GM12878 (cell line): ENCODE data around the gene HOPX. TPM values are rescaled to one million over a fixed set of nuclear protein-coding genes. Genes with fewer than 3 reads are reported as not detected.

Experiments used
- ATAC-seq: fragments of 200-7000 bp; cut with Tn5 transposase; 3 replicates; pipeline ENCODE4 v1.9.1; 2020; ENCODE audit warnings: mild to moderate bottlenecking, moderate library complexity
- BruUV-seq: library from RNA; stranded (reverse); fragments of 400-500 nt; replicated peaks from 2 replicates; lab custom pipeline; 2021; lab: Mats Ljungman, UMichigan
- CTCF ChIA-PET: fragments of 300-600 bp; sonication (Branson Sonifier 250); formaldehyde crosslinking; extraction: SDS; loops from one replicate; lab custom pipeline; 2021; ENCODE audit warnings: inconsistent platforms; lab: Yijun Ruan, JAX
- POLR2A ChIA-PET: fragments of 350-600 bp; formaldehyde crosslinking; extraction: SDS; loops from one replicate; lab custom pipeline; 2021; ENCODE audit warnings: inconsistent platforms; lab: Charles Lee
- RAD21 ChIA-PET: fragments of 300-600 bp; sonication (Branson Sonifier 250); formaldehyde crosslinking; loops from one replicate; lab custom pipeline; 2023; ENCODE audit warnings: antibody characterized with exemption; ENCODE audit not compliant: unreplicated experiment; lab: Charles Lee
- SMC1A ChIA-PET: fragments of 300-600 bp; sonication (Branson Sonifier 250); formaldehyde crosslinking; loops from one replicate; lab custom pipeline; 2023; ENCODE audit not compliant: unreplicated experiment, uncharacterized antibody; lab: Charles Lee
- DNase-seq: peaks from one replicate; pipeline ENCODE4 v3.0.0-alpha.2; 2011; ENCODE audit warnings: low read depth, low spot score
- FAIRE-seq: peaks from 3 replicates; lab custom pipeline; 2011; peaks lifted over from hg19 to GRCh38; lab: Jason Lieb, UNC
- H2AFZ ChIP-seq: 2 replicates; pipeline ENCODE4 v1.6.0; 2011; ENCODE audit warnings: low read depth, low read length, control low read depth; ENCODE audit not compliant: control insufficient read depth
- H3K27ac ChIP-seq: 2 replicates; pipeline ENCODE4 v1.5.1; 2011; ENCODE audit warnings: control low read depth; ENCODE audit not compliant: control insufficient read depth, insufficient read depth
- H3K27me3 ChIP-seq, 2 experiments: replicated peaks in 1 of 2; 2 replicates each; pipeline versions ENCODE4 v1.6.0 to v1.6.1; 2011; ENCODE audit warnings: low read length in 1 of 2; ENCODE audit not compliant: control insufficient read depth in 2 of 2, insufficient read depth in 2 of 2
- H3K36me3 ChIP-seq, 2 experiments: 2 replicates each; pipeline ENCODE4 v1.5.1; 2011; ENCODE audit warnings: low read length in 1 of 2; ENCODE audit not compliant: control insufficient read depth in 2 of 2, insufficient read depth in 2 of 2
- H3K4me1 ChIP-seq: 2 replicates; pipeline ENCODE4 v1.6.1; 2011; ENCODE audit warnings: mild to moderate bottlenecking, low read length, moderate library complexity, mixed read lengths; ENCODE audit not compliant: control insufficient read depth, insufficient read depth
- H3K4me2 ChIP-seq: 2 replicates; pipeline ENCODE4 v1.6.0; 2011; ENCODE audit warnings: control low read depth; ENCODE audit not compliant: control insufficient read depth, insufficient read depth
- H3K4me3 ChIP-seq: fragments of 200-600 bp; sonication (generic); 2 replicates; pipeline ENCODE4 v1.5.1; 2016
- H3K79me2 ChIP-seq: 2 replicates; pipeline ENCODE4 v1.6.0; 2011; ENCODE audit warnings: low read length; ENCODE audit not compliant: control insufficient read depth, insufficient read depth
- H3K9ac ChIP-seq: 2 replicates; pipeline ENCODE4 v1.8.0; 2011; ENCODE audit warnings: low read length, control low read depth, mixed read lengths; ENCODE audit not compliant: control insufficient read depth, insufficient read depth
- H3K9me3 ChIP-seq: replicated peaks from 3 replicates; pipeline ENCODE4 v1.5.1; 2011; ENCODE audit warnings: mild to moderate bottlenecking, low read length; ENCODE audit not compliant: control insufficient read depth, insufficient read depth
- H4K20me1 ChIP-seq: 2 replicates; pipeline ENCODE4 v1.6.0; 2011; ENCODE audit not compliant: control insufficient read depth, insufficient read depth
- CHD2 ChIP-seq: IDR thresholded peaks from 2 replicates; pipeline ENCODE4 v1.6.1; 2011; ENCODE audit warnings: low read depth, low read length, improper control_type of control experiment, borderline replicate concordance
- ESRRA ChIP-seq: IDR thresholded peaks from 2 replicates; pipeline ENCODE4 v1.6.1; 2012; ENCODE audit warnings: mild to moderate bottlenecking, low read length, improper control_type of control experiment
- GATAD2B ChIP-seq: fragments of 450-650 bp; conservative IDR thresholded peaks from 2 replicates; pipeline ENCODE4 v1.6.1; 2017; ENCODE audit warnings: low read depth, mild to moderate bottlenecking, moderate library complexity
- HDAC2 ChIP-seq: fragments of 200-600 bp; sonication (generic); IDR thresholded peaks from 2 replicates; pipeline ENCODE4 v1.6.1; 2017
- JUND ChIP-seq: IDR thresholded peaks from 2 replicates; pipeline ENCODE4 v1.6.1; 2012; ENCODE audit warnings: low read depth, mild to moderate bottlenecking, low read length, improper control_type of control experiment, moderate library complexity
- MEF2A ChIP-seq: IDR thresholded peaks from 2 replicates; pipeline ENCODE4 v1.6.1; 2011; ENCODE audit warnings: low read depth, mild to moderate bottlenecking, low read length, moderate library complexity; ENCODE audit not compliant: insufficient read depth
- MYC ChIP-seq: IDR thresholded peaks from 2 replicates; pipeline ENCODE4 v1.6.1; 2011; ENCODE audit warnings: mild to moderate bottlenecking, low read length, moderate library complexity, inconsistent platforms; ENCODE audit not compliant: insufficient read depth, insufficient replicate concordance, insufficient read length, severe bottlenecking
- NFXL1 ChIP-seq: fragments of 450-650 bp; IDR thresholded peaks from 2 replicates; pipeline ENCODE4 v1.6.1; 2017; ENCODE audit warnings: antibody characterized with exemption, mild to moderate bottlenecking, borderline replicate concordance
- NFYB ChIP-seq: IDR thresholded peaks from 2 replicates; pipeline ENCODE4 v1.6.1; 2011; ENCODE audit warnings: low read depth, mild to moderate bottlenecking, low read length, improper control_type of control experiment, moderate library complexity; ENCODE audit not compliant: insufficient read depth
- PML ChIP-seq: IDR thresholded peaks from 2 replicates; pipeline ENCODE4 v1.6.1; 2012; ENCODE audit warnings: low read length, inconsistent platforms
- POLR2AphosphoS2 ChIP-seq: IDR thresholded peaks from 2 replicates; pipeline ENCODE4 v1.6.1; 2011; ENCODE audit warnings: low read depth, mild to moderate bottlenecking, low read length, improper control_type of control experiment, moderate library complexity
- RAD51 ChIP-seq: fragments of 450-650 bp; IDR thresholded peaks from 2 replicates; pipeline ENCODE4 v1.6.1; 2016; ENCODE audit warnings: moderate library complexity, mild to moderate bottlenecking, inconsistent platforms
- RUNX3 ChIP-seq: IDR thresholded peaks from 2 replicates; pipeline ENCODE4 v1.6.1; 2012; ENCODE audit warnings: low read length, inconsistent platforms
- SIN3A ChIP-seq: IDR thresholded peaks from 2 replicates; pipeline ENCODE4 v1.6.1; 2012; ENCODE audit warnings: low read depth, low read length, improper control_type of control experiment
- SIX5 ChIP-seq: IDR thresholded peaks from 2 replicates; pipeline ENCODE4 v1.6.1; 2011; ENCODE audit warnings: mild to moderate bottlenecking, low read depth, low read length, moderate library complexity; ENCODE audit not compliant: severe bottlenecking
- SMAD1 ChIP-seq: fragments of 450-650 bp; IDR thresholded peaks from 2 replicates; pipeline ENCODE4 v1.6.1; 2018; ENCODE audit warnings: mild to moderate bottlenecking, low read depth; ENCODE audit not compliant: partially characterized antibody
- WRNIP1 ChIP-seq: IDR thresholded peaks from 2 replicates; pipeline ENCODE4 v1.6.1; 2011; ENCODE audit warnings: low read depth, low read length, improper control_type of control experiment, borderline replicate concordance
- WGBS: methylation state at CpG from one replicate; pipeline ENCODE4 v1.1.6; 2016; ENCODE audit warnings: low lambda C conversion rate; ENCODE audit not compliant: insufficient replicate concordance, insufficient coverage; ENCODE audit errors: missing lambda C conversion rate; 5-methylcytosine and 5-hydroxymethylcytosine counted together
- in situ Hi-C: fragments of 300-500 bp; cut with MboI; formaldehyde crosslinking; loops from 9 replicates; pipeline ENCODE4 v1.14.3; 2018; ENCODE audit warnings: mixed read lengths
- intact Hi-C: fragments of 100-400 bp; cut with micrococcal nuclease; formaldehyde crosslinking; loops from one replicate; pipeline ENCODE4 v1.14.2; 2022; ENCODE audit not compliant: unreplicated experiment
- polyA plus RNA-seq, 11 experiments: library from polyadenylated mRNA; depleted of rRNA in 4 of 11; unstranded in 6 of 11; stranded (reverse) in 5 of 11; fragments of >200 nt; fragmentation: Nextera tagmentation in 4 of 11; fragmentation: Illumina TruSeq in 1 of 11; extraction: Ambion mirVana in 4 of 11; extraction: Trizol in 1 of 11; gene quantifications; 1 replicate in 1 of 11; 2 replicates in 10 of 11; pipeline versions ENCODE4 v1.2.1 to v1.2.3, GENCODE V29; 2011 to 2016; ENCODE audit warnings: inconsistent platforms in 2 of 11, missing spikeins in 2 of 11, low read depth in 1 of 11
- total RNA-seq, 4 experiments: library from RNA; depleted of rRNA in 3 of 4; stranded (reverse); fragments of >200 nt in 3 of 4; fragmentation: Illumina TruSeq in 1 of 4; extraction: Trizol in 1 of 4; gene quantifications; 2 replicates each; pipeline versions ENCODE4 v1.2.1 to v1.2.3, GENCODE V29; 2013 to 2021
- TF ChIP-seq, protein P1 (sequence below): fragments of 450-650 bp; IDR thresholded peaks from 2 replicates; pipeline ENCODE4 v1.6.1; 2018; ENCODE audit warnings: mild to moderate bottlenecking, low read depth, moderate library complexity; ENCODE audit not compliant: partially characterized antibody
- TF ChIP-seq, protein P2 (sequence below): fragments of 450-650 bp; formaldehyde crosslinking; IDR thresholded peaks from 2 replicates; pipeline ENCODE4 v1.5.0; 2022; ENCODE audit warnings: mild to moderate bottlenecking, missing genetic modification characterization

HOPX gene
- total and polyA plus RNA-seq, 10 of the 15 experiments (the other 5 are each of a cell fraction or from before 2014, with no cell fraction given), result 0.11 to 0.40 (median 0.23) TPM; not detected in 4

DNA sequence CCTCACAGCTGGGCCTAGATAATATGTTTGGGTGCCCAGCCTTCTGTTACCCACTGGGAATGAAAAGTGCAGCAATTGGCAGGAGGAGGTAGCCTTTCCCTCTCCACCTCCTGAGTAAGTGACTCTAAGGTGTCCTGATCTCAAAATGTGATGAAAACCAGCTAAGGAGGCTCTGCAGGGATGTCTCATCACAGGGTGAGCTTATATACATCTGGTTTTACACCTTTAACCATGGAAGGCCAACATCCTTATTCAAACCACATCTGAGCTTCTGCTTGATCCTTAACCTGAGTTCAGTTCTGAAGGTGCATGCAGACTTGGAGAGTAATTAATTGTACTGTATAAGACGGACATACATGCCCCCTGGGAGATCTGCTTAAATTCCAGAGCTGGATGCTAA, 53.7 kb downstream of the HOPX start:
- FAIRE-seq, result no peak
- SMC1A ChIA-PET, result interaction anchor here (1.2 to 1.9 kb wide), 2 partner anchors 173 to 209 kb away, joined by 7 read pairs; no protein-coding TSS in a partner anchor
- Histone ChIP-seq H3K27ac (no peak overlapping the region), H2AFZ (no peak overlapping the region), H3K9me3 (peaks cover 1% of the 10 kb centered on the region; the same call in 1 of the 3 replicates), H3K36me3 (no peaks in the 10 kb centered on the region), H3K4me3 (no peak overlapping the region), H3K9ac (no peak overlapping the region), H3K4me1 (no peaks in the 10 kb centered on the region), H3K27me3 (no peaks in the 10 kb centered on the region; a peak in 1 of 4 replicates), H4K20me1 (no peaks in the 10 kb centered on the region), H3K4me2 (no peak overlapping the region), H3K79me2 (no peaks in the 10 kb centered on the region)
- POLR2A ChIA-PET, result interaction anchor here (0.5 to 0.6 kb wide), 2 partner anchors 13 to 18 kb away, joined by 3 to 8 read pairs; no protein-coding TSS in a partner anchor
- in situ Hi-C loops, result no loop called here
- RAD21 ChIA-PET, result interaction anchor here (1.2 to 1.4 kb wide), 2 partner anchors 173 to 209 kb away, joined by 3 to 5 read pairs; no protein-coding TSS in a partner anchor
- no peak for DNase-seq
- CTCF ChIA-PET, result interaction anchor here (0.6 to 2.0 kb wide), 3 partner anchors 172 to 209 kb away, joined by 3 to 11 read pairs (median 8); no protein-coding TSS in a partner anchor
- no TSS peak for BruUV-seq
- no peak for ATAC-seq
- intact Hi-C loops, result no loop called here
- TF ChIP-seq, protein P1, sequence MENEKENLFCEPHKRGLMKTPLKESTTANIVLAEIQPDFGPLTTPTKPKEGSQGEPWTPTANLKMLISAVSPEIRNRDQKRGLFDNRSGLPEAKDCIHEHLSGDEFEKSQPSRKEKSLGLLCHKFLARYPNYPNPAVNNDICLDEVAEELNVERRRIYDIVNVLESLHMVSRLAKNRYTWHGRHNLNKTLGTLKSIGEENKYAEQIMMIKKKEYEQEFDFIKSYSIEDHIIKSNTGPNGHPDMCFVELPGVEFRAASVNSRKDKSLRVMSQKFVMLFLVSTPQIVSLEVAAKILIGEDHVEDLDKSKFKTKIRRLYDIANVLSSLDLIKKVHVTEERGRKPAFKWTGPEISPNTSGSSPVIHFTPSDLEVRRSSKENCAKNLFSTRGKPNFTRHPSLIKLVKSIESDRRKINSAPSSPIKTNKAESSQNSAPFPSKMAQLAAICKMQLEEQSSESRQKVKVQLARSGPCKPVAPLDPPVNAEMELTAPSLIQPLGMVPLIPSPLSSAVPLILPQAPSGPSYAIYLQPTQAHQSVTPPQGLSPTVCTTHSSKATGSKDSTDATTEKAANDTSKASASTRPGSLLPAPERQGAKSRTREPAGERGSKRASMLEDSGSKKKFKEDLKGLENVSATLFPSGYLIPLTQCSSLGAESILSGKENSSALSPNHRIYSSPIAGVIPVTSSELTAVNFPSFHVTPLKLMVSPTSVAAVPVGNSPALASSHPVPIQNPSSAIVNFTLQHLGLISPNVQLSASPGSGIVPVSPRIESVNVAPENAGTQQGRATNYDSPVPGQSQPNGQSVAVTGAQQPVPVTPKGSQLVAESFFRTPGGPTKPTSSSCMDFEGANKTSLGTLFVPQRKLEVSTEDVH, result no peak
- TF ChIP-seq NFYB, result no peak
- TF ChIP-seq PML, result no peak
- no peak for TF ChIP-seq WRNIP1
- no peak for TF ChIP-seq MYC
- TF ChIP-seq RUNX3, result no peak
- no peak for TF ChIP-seq ESRRA
- TF ChIP-seq GATAD2B, result no peak
- no peak for TF ChIP-seq HDAC2
- no peak for TF ChIP-seq SIN3A
- no peak for TF ChIP-seq NFXL1
- TF ChIP-seq JUND, result no peak
- no peak for TF ChIP-seq RAD51
- TF ChIP-seq CHD2, result no peak
- TF ChIP-seq SMAD1, result no peak
- TF ChIP-seq, protein P2, sequence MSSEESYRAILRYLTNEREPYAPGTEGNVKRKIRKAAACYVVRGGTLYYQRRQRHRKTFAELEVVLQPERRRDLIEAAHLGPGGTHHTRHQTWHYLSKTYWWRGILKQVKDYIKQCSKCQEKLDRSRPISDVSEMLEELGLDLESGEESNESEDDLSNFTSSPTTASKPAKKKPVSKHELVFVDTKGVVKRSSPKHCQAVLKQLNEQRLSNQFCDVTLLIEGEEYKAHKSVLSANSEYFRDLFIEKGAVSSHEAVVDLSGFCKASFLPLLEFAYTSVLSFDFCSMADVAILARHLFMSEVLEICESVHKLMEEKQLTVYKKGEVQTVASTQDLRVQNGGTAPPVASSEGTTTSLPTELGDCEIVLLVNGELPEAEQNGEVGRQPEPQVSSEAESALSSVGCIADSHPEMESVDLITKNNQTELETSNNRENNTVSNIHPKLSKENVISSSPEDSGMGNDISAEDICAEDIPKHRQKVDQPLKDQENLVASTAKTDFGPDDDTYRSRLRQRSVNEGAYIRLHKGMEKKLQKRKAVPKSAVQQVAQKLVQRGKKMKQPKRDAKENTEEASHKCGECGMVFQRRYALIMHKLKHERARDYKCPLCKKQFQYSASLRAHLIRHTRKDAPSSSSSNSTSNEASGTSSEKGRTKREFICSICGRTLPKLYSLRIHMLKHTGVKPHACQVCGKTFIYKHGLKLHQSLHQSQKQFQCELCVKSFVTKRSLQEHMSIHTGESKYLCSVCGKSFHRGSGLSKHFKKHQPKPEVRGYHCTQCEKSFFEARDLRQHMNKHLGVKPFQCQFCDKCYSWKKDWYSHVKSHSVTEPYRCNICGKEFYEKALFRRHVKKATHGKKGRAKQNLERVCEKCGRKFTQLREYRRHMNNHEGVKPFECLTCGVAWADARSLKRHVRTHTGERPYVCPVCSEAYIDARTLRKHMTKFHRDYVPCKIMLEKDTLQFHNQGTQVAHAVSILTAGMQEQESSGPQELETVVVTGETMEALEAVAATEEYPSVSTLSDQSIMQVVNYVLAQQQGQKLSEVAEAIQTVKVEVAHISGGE (CRISPR knock-in tag), result no peak
- no peak for TF ChIP-seq MEF2A
- no peak for TF ChIP-seq POLR2AphosphoS2
- no peak for TF ChIP-seq SIX5
- WGBS, result 0% methylated on average over 1 of the region's 1 CpG
